Tibial nerve (tissue), 4 donors: ENCODE results near the gene MPP4. TPM values are rescaled to one million over a fixed set of nuclear protein-coding genes. Genes with fewer than 3 reads are reported as not detected.

Experiments
- small RNA-seq: library from RNA; depleted of rRNA; stranded (forward); fragments of <200 nt; gene quantifications from one replicate; pipeline ENCODE3, GENCODE V24; 2016
- total RNA-seq, 4 donors: library from RNA; depleted of rRNA; stranded (reverse); fragments of >200 nt; gene quantifications; one replicate each; pipeline ENCODE4 v1.1.0, GENCODE V29; 2016

The MPP4 gene
- total RNA-seq, 4 donors from 2014 or later: 0.22 to 0.60 TPM; not detected in 2

Small RNA genes within 50 kb of the gene (small RNA-seq; reads per million reads assigned to genes)
- not detected for gene RNU6-651P

Other genes starting within 250 kb of the MPP4 start
- 10 to 100 TPM; 30.2 to 48.3 (median 34.8) TPM for gene TRAK2, start 247.2 kb downstream of the MPP4 start, total RNA-seq
- 10 to 100 TPM; 12.6 to 24.9 (median 20.0) TPM for gene STRADB, start 246.9 kb downstream of the MPP4 start, total RNA-seq
- gene TMEM237, start 55.1 kb downstream of the MPP4 start, total RNA-seq: 10 to 100 TPM in 3 of 4 donors, 1 to 10 TPM in 1; 7.2 to 32.1 (median 21.1) TPM
- gene ALS2, start 82.3 kb upstream of the MPP4 start, total RNA-seq: 10 to 100 TPM; 23.5 to 35.8 (median 34.8) TPM
- gene CDK15, start 107.9 kb upstream of the MPP4 start, total RNA-seq: 1 to 10 TPM in 3 of 4 donors, under 1 TPM in 1; 0.90 to 6.5 (median 1.4) TPM